GM21786 (cell line): ENCODE measurements around the gene CCDC187.
"Not testable (repeated sequence)": the region's sequence is repeated elsewhere in the genome, so short reads cannot be mapped to it uniquely, and the experiment has no call there.

Source experiments
- ATAC-seq: cut with Tn5 transposase; IDR thresholded peaks from one replicate; pipeline ENCODE4 v1.9.1; 2021; ENCODE audit not compliant: unreplicated experiment

Gene CCDC187

GRCh38 chr9:136244122-136244968 lies 59.5 kb downstream of the CCDC187 start:
- ATAC-seq: no peak

- ATAC-seq: no peak
Observed at GRCh38 chr9:136243631-136244030, 60.3 kb downstream of the CCDC187 start.

- no peak for ATAC-seq
Observed at GRCh38 chr9:136242918-136243525, 60.9 kb downstream of the CCDC187 start.

- ATAC-seq: no peak
Observed at GRCh38 chr9:136242248-136242647, 61.6 kb downstream of the CCDC187 start.

- no peak for ATAC-seq
Observed at GRCh38 chr9:136241542-136241941, 62.4 kb downstream of the CCDC187 start.

GRCh38 chr9:136240941-136241340 lies 63.0 kb downstream of the CCDC187 start:
- no peak for ATAC-seq

- peak; percentile 32 for ATAC-seq
Observed at GRCh38 chr9:136239983-136240330, 63.9 kb downstream of the CCDC187 start.

- no peak for ATAC-seq
Observed at GRCh38 chr9:136239135-136239982, 64.5 kb downstream of the CCDC187 start.

- no peak for ATAC-seq
Observed at GRCh38 chr9:136238342-136238732, 65.6 kb downstream of the CCDC187 start.

- no peak for ATAC-seq
Observed at GRCh38 chr9:136237486-136238341, 66.2 kb downstream of the CCDC187 start.

GRCh38 chr9:136236471-136237410 lies 67.2 kb downstream of the CCDC187 start:
- not testable (repeated sequence) for ATAC-seq

- ATAC-seq: no peak
Observed at GRCh38 chr9:136235709-136236455, 68.0 kb downstream of the CCDC187 start.

GRCh38 chr9:136235171-136235570 lies 68.7 kb downstream of the CCDC187 start:
- ATAC-seq: no peak

GRCh38 chr9:136234597-136234996 lies 69.3 kb downstream of the CCDC187 start:
- no peak for ATAC-seq

- no peak for ATAC-seq
Observed at GRCh38 chr9:136233868-136234267, 70.0 kb downstream of the CCDC187 start.

GRCh38 chr9:136233411-136233810 lies 70.5 kb downstream of the CCDC187 start:
- ATAC-seq: no peak

GRCh38 chr9:136232969-136233368 lies 70.9 kb downstream of the CCDC187 start:
- ATAC-seq: no peak

GRCh38 chr9:136231478-136232297 lies 72.2 kb downstream of the CCDC187 start:
- no peak for ATAC-seq
